Activated gamma-delta T cell treated with anti-CD3 and anti-CD28 coated beads, Interleukin-2, amount 50 U/mL, for 16 hours (primary cell): ENCODE results near the gene HOXA2.

Source experiments
- DNase-seq: peaks from one replicate; pipeline ENCODE4 v3.0.0-alpha.2; 2020; ENCODE audit warnings: low read depth

HOXA2 gene

GRCh38 chr7:27098578-27099451, 3.7 kb downstream of the HOXA2 start:
- DNase-seq, result no peak

GRCh38 chr7:27097686-27098577, 4.6 kb downstream of the HOXA2 start:
- no peak for DNase-seq

GRCh38 chr7:27096768-27097514, 5.5 kb downstream of the HOXA2 start:
- DNase-seq, result no peak

GRCh38 chr7:27095897-27096767, 6.4 kb downstream of the HOXA2 start, which contains the start of gene HOXA1:
HOXA1 (minus strand) TSS chr7:27096000; CDS start chr7:27095912, 88 bp downstream.
- peak; percentile 54 for DNase-seq

GRCh38 chr7:27095050-27095896, 7.2 kb downstream of the HOXA2 start:
- DNase-seq, result no peak

- no peak for DNase-seq
Measured at GRCh38 chr7:27094304-27095049, 8.0 kb downstream of the HOXA2 start.

GRCh38 chr7:27093184-27093895, 9.1 kb downstream of the HOXA2 start:
- no peak for DNase-seq

GRCh38 chr7:27092819-27093110, 9.7 kb downstream of the HOXA2 start:
- no peak for DNase-seq

GRCh38 chr7:27091941-27092818, 10.3 kb downstream of the HOXA2 start:
- DNase-seq, result no peak

- DNase-seq, result no peak
Measured at GRCh38 chr7:27091105-27091504, 11.4 kb downstream of the HOXA2 start.

- no peak for DNase-seq
Measured at GRCh38 chr7:27088002-27088922, 14.2 kb downstream of the HOXA2 start.

- DNase-seq, result no peak
Measured at GRCh38 chr7:27083646-27084045, 18.8 kb downstream of the HOXA2 start.

- no peak for DNase-seq
Measured at GRCh38 chr7:27082171-27082570, 20.3 kb downstream of the HOXA2 start.

GRCh38 chr7:27080844-27081436, 21.5 kb downstream of the HOXA2 start:
- no peak for DNase-seq

- no peak for DNase-seq
Measured at GRCh38 chr7:27079234-27079975, 23.1 kb downstream of the HOXA2 start.
